HG02623 (cell line): Measurements from ENCODE around the gene SPTLC3.
"Not testable (repeated sequence)": the region's sequence is repeated elsewhere in the genome, so short reads cannot be mapped to it uniquely, and the experiment has no call there.

Experiments used
- ATAC-seq: cut with Tn5 transposase; IDR thresholded peaks from one replicate; pipeline ENCODE4 v1.9.1; 2021; ENCODE audit warnings: moderate library complexity; ENCODE audit not compliant: unreplicated experiment

SPTLC3 gene

GRCh38 chr20:13008761-13009681 lies at the start of gene SPTLC3:
Gene SPTLC3, plus strand, starts transcription at chr20:13008972. Its CDS starts 296 bp downstream, at chr20:13009268.
- peak; percentile 32 for ATAC-seq

- no peak for ATAC-seq
Observed at GRCh38 chr20:12961725-12962124, 47.0 kb upstream of the SPTLC3 start.

- ATAC-seq, result no peak
Observed at GRCh38 chr20:12962895-12963294, 45.9 kb upstream of the SPTLC3 start.

GRCh38 chr20:12963416-12963815 lies 45.4 kb upstream of the SPTLC3 start:
- ATAC-seq, result no peak

GRCh38 chr20:12965212-12965869 lies 43.4 kb upstream of the SPTLC3 start:
- ATAC-seq, result no peak

GRCh38 chr20:12965870-12966251 lies 42.9 kb upstream of the SPTLC3 start:
- ATAC-seq, result no peak

- ATAC-seq, result no peak
Observed at GRCh38 chr20:12966468-12967085, 42.2 kb upstream of the SPTLC3 start.

- ATAC-seq, result no peak
Observed at GRCh38 chr20:12967932-12968331, 40.8 kb upstream of the SPTLC3 start.

GRCh38 chr20:12968472-12968871 lies 40.3 kb upstream of the SPTLC3 start:
- ATAC-seq, result no peak

GRCh38 chr20:12969071-12969669 lies 39.6 kb upstream of the SPTLC3 start:
- no peak for ATAC-seq

- no peak for ATAC-seq
Observed at GRCh38 chr20:12970372-12970821, 38.4 kb upstream of the SPTLC3 start.

GRCh38 chr20:12975833-12976608 lies 32.8 kb upstream of the SPTLC3 start:
- ATAC-seq, result no peak

- no peak for ATAC-seq
Observed at GRCh38 chr20:12976720-12977309, 32.0 kb upstream of the SPTLC3 start.

GRCh38 chr20:12977328-12978125 lies 31.2 kb upstream of the SPTLC3 start:
- ATAC-seq, result no peak

GRCh38 chr20:12978126-12978394 lies 30.7 kb upstream of the SPTLC3 start:
- no peak for ATAC-seq

- no peak for ATAC-seq
Observed at GRCh38 chr20:12978613-12979495, 29.9 kb upstream of the SPTLC3 start.

- ATAC-seq, result not testable (repeated sequence)
Observed at GRCh38 chr20:12979713-12980112, 29.1 kb upstream of the SPTLC3 start.

GRCh38 chr20:12982098-12982497 lies 26.7 kb upstream of the SPTLC3 start:
- no peak for ATAC-seq
